ENCODE data around the gene OXT.
"Not testable (repeated sequence)": the region's sequence is repeated elsewhere in the genome, so short reads cannot be mapped to it uniquely, and the experiment has no call there.

The OXT gene

GRCh38 chr20:3051385-3052019, 19.9 kb upstream of the OXT start:
- DNase-seq: no peak

DNA sequence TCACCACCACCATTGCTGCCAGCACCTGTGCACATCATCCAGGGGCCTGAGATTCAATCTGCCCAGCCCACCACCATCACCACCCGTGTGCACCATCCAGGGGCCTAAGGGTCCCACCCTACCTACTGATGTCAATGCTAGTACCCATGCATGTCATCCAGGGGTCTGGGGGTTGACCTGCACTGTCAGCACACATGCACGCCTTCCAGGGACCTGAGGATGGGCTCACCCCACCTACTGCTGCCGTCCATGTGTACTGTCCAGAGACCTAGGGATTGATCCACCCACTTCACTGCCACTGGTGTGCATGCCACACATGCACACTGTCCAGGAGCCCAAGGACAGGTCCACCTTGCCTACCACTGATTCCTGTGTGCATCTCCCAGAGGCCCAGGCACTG, 11.9 kb upstream of the OXT start:
- no peak for DNase-seq

GRCh38 chr20:3064119-3064518, 7.3 kb upstream of the OXT start:
- DNase-seq: not testable (repeated sequence)

DNA sequence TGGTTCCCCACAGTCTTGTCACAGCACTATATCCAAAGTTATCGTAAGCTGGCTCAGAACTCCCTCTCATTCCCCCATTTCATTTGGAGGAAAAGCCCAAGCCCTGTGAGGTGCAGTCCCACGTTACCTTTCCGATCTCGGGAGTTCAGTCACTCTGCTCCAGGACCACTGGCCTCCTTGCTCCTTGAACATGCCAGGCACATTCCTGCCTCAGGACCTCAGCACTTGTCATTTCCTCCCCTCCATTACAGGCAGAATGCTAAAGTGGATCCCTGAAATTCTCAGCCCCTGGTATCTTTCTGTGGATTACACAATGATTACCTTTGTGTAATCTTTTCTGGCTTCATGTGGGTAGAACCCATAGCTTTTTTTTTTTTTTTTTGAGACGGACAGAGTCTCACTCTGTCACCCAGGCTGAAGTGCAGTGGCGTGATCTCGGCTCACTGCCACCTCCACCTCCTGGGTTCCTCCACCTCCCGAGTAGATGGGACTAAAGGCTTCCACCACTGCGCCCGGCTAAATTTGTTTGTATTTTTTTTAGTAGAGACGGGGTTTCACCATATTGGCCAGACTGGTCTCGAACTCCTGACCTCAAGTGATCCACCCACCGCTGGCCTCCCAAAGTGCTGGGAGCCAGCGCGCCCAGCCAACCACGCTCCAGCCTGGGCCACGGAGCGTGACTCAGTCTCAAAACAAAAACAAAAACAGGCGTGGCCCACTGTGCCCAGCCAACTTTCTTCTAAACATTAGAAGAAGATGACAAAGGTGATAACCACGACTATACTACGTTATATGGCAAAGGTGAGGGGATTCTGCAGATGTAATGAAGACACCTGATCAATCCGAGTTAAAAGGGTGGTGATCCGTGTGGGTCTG, 4.0 kb upstream of the OXT start:
- no peak for DNase-seq

- DNase-seq: no peak
Observed at GRCh38 chr20:3068075-3068474, 3.3 kb upstream of the OXT start.

DNA sequence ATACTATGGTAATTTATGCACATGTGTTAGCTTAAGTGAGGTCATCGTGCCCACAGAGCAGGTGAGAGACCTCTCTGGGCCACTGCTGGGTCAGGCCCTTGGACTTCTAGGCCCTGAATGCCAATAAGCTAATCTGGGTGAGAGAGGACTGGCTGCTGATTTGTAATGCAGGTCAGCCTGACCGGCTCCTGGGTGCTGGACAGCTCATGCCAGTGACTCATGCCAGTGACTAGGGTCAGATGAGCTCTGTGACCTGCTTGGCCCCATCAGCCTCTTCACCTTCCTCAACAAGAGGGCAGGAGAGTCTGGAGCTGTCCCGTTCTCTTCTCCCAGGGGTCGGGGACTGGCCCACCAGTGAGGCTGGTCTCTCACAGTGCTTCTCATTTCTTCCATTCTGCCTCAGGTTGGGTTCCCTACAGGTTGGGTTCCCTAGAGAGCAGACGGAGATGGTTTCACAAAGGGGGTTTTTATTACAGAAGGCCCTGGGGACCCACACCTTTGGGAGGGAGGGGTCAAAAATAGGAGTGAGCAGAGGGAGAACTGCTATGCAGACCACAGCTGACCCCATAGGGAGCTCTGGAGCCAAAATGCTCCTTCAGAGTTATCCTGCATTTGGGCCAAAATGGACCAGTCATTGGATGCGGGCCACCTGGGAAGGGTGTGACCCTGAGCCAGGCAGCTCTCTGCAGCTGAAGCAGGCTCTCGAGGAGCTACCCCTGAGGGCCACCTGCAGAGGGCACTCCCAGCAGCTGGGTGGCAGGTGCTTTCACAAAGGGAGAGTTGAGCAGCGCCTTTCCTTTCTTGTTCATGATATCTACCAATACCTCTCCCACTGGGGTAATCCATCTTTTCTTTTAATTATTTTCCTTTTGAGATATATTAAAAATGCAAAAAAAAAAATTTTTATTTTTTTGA, 2.2 kb upstream of the OXT start:
- DNase-seq: no peak

DNA sequence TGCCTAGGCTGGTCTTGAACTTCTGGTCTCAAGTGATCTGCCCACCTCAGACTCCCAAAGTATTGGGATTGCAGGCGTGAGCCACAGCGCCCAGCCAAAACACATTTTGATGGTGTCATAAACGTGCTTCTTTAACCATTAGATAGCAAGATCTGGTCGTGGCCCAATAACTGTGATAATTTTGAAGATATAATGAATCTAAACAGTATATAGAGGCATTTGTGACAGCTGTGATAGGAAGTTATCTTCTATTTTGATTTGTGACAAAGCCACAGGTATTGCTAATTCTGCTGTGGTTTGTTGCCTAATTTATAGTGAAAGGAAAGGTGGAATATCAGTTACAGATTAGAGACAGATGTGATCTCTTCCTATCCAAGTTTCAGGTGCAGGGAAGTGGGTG, 695 bp upstream of the OXT start:
- no peak for DNase-seq

DNA sequence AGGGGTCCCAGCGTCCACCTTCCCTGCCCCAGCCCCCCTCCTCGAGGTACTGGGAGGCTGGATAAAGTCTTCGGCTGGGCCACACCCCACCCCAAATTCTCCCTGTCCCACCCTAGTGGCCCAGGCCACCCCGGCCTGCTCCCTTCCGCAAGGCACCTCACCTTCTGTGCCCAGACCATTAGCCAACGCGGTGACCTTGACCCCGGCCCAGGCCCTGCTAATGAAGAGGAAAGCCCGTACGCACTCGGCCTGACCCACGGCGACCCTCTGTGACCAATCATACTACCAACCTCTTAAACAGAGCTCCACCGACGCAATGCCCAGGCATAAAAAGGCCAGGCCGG, 182 bp upstream of the OXT start:
- DNase-seq: no peak

DNA sequence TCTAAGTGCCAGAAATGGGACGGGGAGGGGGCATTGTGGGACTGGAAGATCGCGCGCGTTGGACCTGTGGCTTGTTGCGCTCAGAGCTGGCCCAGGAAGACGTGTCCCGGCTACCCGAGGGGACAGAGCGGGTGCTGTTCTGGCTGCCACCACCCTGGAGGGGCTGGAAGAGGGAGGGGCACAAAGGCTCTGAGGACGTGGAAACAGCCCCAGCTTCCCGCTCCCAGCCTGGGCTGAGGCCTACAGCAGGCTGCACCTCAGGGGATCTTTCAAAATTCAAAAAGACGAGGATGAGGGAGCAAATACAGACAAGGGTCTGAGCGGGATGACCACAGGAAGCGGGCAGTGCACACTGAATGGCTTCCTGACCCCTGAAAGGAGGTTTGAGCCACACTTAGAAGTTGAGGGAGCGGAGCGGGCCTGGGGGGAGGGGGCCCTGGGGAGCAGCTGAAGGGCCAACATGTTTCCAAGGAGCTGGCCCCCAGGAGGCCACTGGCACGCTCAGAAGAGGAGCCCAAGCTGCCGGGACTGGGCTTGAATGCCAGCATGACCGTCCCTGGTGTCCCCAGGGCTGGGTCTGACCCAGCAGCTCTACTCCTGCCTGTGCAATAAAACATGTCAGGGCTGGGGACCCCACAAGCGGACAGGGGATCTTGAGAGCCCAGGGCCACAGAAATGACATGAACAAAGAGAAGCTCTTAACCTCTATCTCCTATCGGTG, 1.3 kb downstream of the OXT start:
- no peak for DNase-seq

DNA sequence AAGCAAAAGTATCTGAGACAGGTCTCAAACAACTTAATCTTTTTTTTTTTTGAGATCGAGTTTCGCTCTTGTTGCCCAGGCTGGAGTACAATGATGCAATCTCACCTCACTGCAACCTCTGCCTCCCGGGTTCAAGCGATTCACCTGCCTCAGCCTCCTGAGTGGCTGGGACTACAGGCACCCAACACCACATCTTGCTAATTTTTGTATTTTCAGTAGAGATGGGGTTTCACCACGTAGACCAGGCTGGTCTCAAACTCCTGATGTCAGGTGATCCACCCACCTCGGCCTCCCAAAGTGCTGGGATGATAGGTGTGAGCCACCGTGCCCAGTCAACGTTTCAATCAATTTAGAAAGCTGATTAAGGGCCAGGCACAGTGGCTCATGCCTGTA, 1.8 kb downstream of the OXT start:
- DNase-seq: not testable (repeated sequence)

GRCh38 chr20:3074812-3075211, 3.4 kb downstream of the OXT start:
- DNase-seq: no peak

- DNase-seq: not testable (repeated sequence)
Observed at GRCh38 chr20:3075315-3075714, 3.9 kb downstream of the OXT start.

GRCh38 chr20:3077618-3078134, 6.3 kb downstream of the OXT start:
- DNase-seq: no peak

DNA sequence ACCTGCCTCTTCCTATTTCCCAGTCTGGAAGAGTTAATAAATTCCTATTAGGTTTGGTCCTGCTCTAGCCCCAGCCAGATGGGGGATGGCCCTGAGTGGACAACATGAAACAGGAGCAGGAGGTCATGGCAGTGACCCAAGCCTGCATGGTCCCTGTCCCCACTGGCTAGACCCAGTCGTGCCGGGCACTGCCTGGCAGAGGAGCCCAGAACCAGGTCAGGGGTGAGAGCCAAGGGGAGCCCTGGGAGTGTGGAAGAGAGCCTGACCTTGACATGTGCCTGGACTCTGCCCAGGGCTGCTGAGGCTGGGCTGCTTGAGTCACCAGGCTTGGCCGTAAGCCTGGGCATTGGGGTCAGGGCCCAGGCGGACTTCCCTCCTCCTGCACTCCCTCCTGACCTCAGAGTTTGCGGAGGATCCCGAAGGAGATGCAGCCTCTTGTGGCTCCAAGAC, 9.5 kb downstream of the OXT start:
- DNase-seq: no peak

DNA sequence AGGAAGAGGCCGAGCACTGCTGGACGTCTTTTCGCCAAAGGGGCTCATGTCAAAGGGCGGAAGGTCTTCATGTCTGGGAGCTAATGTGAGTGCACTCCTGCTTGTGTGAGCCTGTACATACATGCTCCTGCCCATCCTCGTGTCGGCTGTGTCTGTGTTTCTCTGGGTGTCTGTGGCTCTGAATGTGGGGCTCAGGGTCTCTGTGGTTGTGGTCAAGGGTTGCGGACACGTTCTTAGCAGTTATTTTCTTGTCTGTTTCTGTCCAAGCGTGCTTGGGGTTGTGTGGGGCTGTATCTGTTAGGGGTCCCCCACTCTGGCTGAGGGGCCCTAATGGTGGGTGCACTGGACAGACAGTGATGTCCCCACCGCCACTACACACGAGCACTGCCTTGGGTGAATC, 10.2 kb downstream of the OXT start:
- no peak for DNase-seq

DNA sequence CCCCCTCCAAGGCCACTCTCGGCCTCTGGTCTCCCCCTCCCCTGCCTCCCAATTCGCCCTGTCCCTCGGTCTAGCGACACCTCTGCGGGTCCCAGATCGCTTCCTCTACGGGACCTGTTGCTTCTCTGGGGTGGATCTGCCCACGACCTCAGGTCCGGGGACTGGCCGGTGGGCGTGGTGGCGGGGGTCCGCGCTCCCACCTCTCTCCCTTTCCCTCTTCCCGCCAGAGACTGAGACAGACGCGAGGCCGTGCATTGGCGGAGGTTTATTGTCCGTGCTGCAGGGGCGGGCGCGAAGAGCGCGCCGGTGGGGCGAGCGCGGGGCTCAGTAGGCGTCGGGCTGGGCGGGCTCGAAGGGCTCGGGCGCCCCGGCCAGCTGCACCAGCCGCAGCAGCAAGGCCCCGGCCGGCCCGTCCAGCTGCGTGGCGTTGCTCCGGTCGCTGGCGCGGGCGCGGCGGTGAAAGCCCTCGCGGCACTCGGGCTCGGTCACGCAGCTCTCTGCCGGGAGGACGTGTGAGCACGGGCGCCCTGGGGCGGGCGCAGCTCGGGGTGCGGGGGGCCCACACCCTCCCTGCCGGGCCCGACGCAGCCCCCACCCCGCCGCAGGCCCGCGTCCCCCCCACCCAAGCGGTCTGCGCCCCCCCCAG, 11.0 kb downstream of the OXT start:
- DNase-seq: no peak

GRCh38 chr20:3082955-3083952, 11.8 kb downstream of the OXT start:
- DNase-seq: no peak

DNA sequence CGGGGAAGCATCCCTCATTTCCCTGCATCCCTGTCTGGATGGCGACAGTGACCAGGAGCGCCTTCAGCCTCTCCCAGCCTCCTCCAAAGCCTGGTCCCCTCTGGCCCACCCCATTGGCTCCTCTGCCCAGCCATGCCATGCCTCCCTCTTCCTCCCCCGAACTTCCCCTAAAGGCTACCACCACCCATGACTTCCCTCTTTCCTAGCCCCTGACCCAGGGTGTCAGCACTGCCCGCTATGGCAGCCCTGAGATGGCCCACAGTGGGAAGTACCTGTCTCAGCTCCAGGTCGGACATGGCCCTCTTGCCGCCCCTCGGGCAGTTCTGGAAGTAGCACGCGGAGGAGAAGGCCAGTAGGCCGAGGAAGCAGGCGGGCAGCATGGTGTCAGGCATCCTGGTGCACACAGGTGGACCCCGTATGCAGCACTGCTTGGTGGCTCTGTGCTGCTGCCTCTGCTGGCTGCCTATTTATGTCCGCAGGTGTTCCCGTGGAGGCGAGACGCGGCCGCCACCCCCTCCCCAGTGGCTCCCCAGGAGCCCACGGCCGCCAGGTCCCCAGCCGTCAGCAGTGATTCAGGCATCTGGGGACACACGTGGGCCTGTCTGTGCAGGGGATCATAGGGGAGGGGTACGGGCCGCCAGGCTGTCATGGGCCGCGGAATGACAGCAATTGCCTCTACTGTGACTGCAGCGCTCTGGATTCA, 13.0 kb downstream of the OXT start, which contains the start of gene AVP:
AVP (minus strand) TSS at position 442 of the 703 bp plus-strand sequence; CDS start at position 392, 50 bp downstream.
- DNase-seq: no peak

DNA sequence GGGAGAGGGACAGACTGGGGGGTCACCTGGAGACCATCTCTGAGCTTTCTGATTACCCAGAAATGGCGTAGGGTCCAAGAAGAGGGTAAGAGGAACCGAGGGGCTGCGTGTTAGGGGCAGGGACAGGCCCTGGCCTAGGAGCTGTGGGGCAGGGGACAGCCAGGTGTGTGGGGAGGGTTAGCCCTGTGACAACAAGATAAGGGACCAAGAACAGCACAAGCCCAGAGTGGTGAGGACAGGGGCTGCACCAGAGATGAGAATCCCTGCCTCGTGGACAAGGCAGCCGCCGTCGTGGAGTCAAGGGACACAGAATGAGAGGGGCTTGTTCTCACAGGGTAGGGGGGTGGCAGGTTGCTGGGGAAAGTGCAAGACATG, 13.6 kb downstream of the OXT start:
- no peak for DNase-seq

DNA sequence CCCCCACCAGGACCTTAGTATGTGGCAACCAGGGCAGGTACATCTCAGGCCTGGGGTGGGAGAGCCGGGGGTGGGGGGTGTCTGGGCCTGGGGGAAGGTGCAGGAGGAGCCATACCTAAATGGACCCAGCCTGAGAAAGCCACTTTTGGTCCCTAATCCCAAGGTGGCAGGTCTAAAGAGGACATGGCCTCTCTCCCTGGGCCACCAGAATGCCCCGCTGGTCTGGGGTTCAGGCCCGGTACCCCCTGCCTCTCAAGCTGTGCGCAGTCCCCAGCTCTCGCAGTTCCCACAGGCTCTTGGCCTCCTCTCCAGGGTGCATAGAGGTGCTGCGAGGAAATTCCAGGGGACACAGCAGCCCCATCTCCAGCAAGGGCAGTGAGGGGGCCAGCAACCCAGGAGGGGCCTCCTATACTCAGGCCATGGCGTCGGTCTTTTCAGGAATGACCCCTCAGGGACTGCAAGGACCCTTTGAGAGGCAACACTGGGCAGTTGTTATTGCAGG, 14.2 kb downstream of the OXT start:
- DNase-seq: no peak

All from cerebellar nuclear complex (tissue), 1 donor.